ENCODE measurements around the gene C11orf21. TPM values are rescaled to one million over a fixed set of nuclear protein-coding genes. Genes with fewer than 3 reads are reported as not detected.

The C11orf21 gene
- total and polyA plus RNA-seq, 9 of the 15 experiments (the other 6 are each of a cell fraction or from before 2014, with no cell fraction given) = 0.10 to 2.6 (median 2.0) TPM

DNA sequence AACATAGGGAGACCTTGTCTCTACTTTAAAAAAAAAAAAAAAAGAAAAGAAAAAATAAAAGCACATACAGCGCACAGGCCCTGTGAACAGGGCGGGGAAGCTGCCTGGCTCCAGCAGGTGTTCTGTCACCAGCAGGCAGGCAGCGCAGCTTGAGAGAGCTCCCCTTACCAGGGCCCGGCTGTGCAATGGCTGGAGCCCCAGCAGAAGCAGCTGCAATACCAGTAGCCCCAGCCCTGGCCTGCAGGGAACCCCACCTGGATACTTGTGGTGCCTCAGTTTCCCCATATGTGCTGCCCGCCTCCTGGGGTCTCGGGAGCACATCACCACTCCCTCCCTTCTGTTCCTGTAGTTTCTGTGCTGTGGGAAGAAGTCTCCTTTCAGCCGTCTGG is 12.4 kb upstream of the C11orf21 start:
- Histone ChIP-seq H3K27me3 (ENCODE audit: control insufficient read depth in 2 of 2, insufficient read depth in 2 of 2, low read length in 2 of 2) (peaks cover 5 to 34% of the 10 kb centered on the region in 2 experiments; a peak in 3 of 5 replicates), H3K4me2 (ENCODE audit: insufficient read depth, low read length) (no peak overlapping the region), H3K4me3 (no peak overlapping the region), H3K9me1 (ENCODE audit: control insufficient read depth, insufficient read depth, low read length) (no peaks in the 10 kb centered on the region), H3K4me1 (replicated peaks in 1 of 2; ENCODE audit: control insufficient read depth in 2 of 2, insufficient read depth in 2 of 2, low read length in 2 of 2) (peaks cover 0 to 70% of the 10 kb centered on the region in 2 experiments; a peak in 2 of 5 replicates), H3K9ac (ENCODE audit: insufficient read depth in 1 of 2, low read depth in 2 of 2, low read length in 2 of 2) (peak overlapping the region in 1 of 2 experiments; percentile 35; a peak in 1 of 4 replicates), H3K36me3 (ENCODE audit: control insufficient read depth, insufficient read depth, low read length) (no peaks in the 10 kb centered on the region), H2AFZ (ENCODE audit: low read depth, low read length) (no peak overlapping the region), H4K20me1 (replicated peaks; ENCODE audit: control insufficient read depth, insufficient read depth, low read length) (peaks cover 10% of the 10 kb centered on the region; the same call in 1 of the 2 replicates), H3K27ac (ENCODE audit: extremely low read depth, low read depth, low read length) (no peak overlapping the region), H3K9me3 (replicated peaks; ENCODE audit: control insufficient read depth, insufficient read depth, low read depth, low read length) (no peaks in the 10 kb centered on the region), H3K79me2 (ENCODE audit: control insufficient read depth, insufficient read depth, low read length) (no peaks in the 10 kb centered on the region)
- 46% methylated on average over 5 of the region's 7 CpGs for WGBS (ENCODE audit: insufficient coverage, low coverage, missing lambda C conversion rate)
- intact Hi-C loops (cut with micrococcal nuclease) (no loop called here), in situ Hi-C loops (cut with MboI) (loop anchor here (5.0 kb wide), 1 partner anchor 103 kb away; no protein-coding TSS in a partner anchor)
- no TSS peak for BruUV-seq (replicated peaks)
- ChIA-PET POLR2A (interaction anchor here (0.8 to 1.2 kb wide), 2 partner anchors 63 to 94 kb away, joined by 3 read pairs; partner anchors contain the start of gene CD81), CTCF (ENCODE audit: low intra/inter-chr PET ratio) (no interaction called here)
- DNase-seq (ENCODE audit: extremely low read depth in 1 of 4, low spot score in 3 of 4) = no peak
- TF ChIP-seq CBFA2T3 (IDR thresholded peaks at IDR 0.05) (no peak), NCOA1 (IDR thresholded peaks at IDR 0.05; ENCODE audit: low read depth) (no peak), CXXC5 (CRISPR knock-in tag; IDR thresholded peaks at IDR 0.05) (no peak), CHD1 (IDR thresholded peaks at IDR 0.05; ENCODE audit: low read length) (no peak), ZNF282 (CRISPR knock-in tag; IDR thresholded peaks at IDR 0.05) (no peak), DMBX1 (CRISPR knock-in tag; IDR thresholded peaks at IDR 0.05; ENCODE audit: borderline replicate concordance) (no peak), TAL1 (IDR thresholded peaks at IDR 0.05) (no peak), MYNN (IDR thresholded peaks at IDR 0.05) (no peak), MYNN (CRISPR knock-in tag; IDR thresholded peaks at IDR 0.05) (no peak), RAD21 (CRISPR knock-in tag; conservative IDR thresholded peaks at IDR 0.05 in 1 of 2, IDR thresholded peaks at IDR 0.05 in 1 of 2) (no peak), ZNF124 (CRISPR knock-in tag; IDR thresholded peaks at IDR 0.05) (no peak), ZNF174 (CRISPR knock-in tag; IDR thresholded peaks at IDR 0.05) (no peak)
- TF ChIP-seq, protein P1, sequence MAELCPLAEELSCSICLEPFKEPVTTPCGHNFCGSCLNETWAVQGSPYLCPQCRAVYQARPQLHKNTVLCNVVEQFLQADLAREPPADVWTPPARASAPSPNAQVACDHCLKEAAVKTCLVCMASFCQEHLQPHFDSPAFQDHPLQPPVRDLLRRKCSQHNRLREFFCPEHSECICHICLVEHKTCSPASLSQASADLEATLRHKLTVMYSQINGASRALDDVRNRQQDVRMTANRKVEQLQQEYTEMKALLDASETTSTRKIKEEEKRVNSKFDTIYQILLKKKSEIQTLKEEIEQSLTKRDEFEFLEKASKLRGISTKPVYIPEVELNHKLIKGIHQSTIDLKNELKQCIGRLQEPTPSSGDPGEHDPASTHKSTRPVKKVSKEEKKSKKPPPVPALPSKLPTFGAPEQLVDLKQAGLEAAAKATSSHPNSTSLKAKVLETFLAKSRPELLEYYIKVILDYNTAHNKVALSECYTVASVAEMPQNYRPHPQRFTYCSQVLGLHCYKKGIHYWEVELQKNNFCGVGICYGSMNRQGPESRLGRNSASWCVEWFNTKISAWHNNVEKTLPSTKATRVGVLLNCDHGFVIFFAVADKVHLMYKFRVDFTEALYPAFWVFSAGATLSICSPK (IDR thresholded peaks at IDR 0.05; ENCODE audit: borderline replicate concordance) = no peak
- TF ChIP-seq, protein P2, sequence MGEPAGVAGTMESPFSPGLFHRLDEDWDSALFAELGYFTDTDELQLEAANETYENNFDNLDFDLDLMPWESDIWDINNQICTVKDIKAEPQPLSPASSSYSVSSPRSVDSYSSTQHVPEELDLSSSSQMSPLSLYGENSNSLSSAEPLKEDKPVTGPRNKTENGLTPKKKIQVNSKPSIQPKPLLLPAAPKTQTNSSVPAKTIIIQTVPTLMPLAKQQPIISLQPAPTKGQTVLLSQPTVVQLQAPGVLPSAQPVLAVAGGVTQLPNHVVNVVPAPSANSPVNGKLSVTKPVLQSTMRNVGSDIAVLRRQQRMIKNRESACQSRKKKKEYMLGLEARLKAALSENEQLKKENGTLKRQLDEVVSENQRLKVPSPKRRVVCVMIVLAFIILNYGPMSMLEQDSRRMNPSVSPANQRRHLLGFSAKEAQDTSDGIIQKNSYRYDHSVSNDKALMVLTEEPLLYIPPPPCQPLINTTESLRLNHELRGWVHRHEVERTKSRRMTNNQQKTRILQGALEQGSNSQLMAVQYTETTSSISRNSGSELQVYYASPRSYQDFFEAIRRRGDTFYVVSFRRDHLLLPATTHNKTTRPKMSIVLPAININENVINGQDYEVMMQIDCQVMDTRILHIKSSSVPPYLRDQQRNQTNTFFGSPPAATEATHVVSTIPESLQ (CRISPR knock-in tag; IDR thresholded peaks at IDR 0.05) = no peak
- TF ChIP-seq, protein P3, sequence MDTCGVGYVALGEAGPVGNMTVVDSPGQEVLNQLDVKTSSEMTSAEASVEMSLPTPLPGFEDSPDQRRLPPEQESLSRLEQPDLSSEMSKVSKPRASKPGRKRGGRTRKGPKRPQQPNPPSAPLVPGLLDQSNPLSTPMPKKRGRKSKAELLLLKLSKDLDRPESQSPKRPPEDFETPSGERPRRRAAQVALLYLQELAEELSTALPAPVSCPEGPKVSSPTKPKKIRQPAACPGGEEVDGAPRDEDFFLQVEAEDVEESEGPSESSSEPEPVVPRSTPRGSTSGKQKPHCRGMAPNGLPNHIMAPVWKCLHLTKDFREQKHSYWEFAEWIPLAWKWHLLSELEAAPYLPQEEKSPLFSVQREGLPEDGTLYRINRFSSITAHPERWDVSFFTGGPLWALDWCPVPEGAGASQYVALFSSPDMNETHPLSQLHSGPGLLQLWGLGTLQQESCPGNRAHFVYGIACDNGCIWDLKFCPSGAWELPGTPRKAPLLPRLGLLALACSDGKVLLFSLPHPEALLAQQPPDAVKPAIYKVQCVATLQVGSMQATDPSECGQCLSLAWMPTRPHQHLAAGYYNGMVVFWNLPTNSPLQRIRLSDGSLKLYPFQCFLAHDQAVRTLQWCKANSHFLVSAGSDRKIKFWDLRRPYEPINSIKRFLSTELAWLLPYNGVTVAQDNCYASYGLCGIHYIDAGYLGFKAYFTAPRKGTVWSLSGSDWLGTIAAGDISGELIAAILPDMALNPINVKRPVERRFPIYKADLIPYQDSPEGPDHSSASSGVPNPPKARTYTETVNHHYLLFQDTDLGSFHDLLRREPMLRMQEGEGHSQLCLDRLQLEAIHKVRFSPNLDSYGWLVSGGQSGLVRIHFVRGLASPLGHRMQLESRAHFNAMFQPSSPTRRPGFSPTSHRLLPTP (IDR thresholded peaks at IDR 0.05; ENCODE audit: borderline replicate concordance, extremely low read depth, insufficient read length) = no peak
- FAIRE-seq = no peak
- ATAC-seq = no peak

Measured in K562 (cell line).